Activated effector memory CD4-positive, alpha-beta T cell treated with Interleukin-2 at 50 U/mL for 16 hours (primary cell): ENCODE results near the gene TNIP2.
"Not testable (repeated sequence)": the region's sequence is repeated elsewhere in the genome, so short reads cannot be mapped to it uniquely, and the experiment has no call there.

Experiments
- DNase-seq: peaks from one replicate; pipeline ENCODE4 v3.0.0-alpha.2; 2020

Gene TNIP2

DNA sequence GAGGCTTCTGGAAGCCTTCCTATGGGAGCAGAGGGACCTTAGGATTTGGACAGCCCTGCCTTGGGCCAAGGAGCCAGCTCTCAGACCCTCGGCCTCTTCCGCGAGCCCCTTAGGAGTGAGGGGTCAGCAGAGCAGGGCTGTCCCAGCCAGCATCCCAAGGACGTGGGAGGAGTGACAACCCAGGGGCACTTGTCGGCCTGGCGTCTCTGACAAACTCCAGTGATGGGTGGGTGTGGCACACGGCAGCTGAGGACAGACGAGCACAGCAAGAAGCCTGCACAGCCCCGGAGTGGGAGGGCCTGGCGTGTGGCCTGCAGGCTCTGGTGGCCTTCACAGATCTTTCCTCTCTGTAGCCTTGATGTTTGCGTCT lies 11.6 kb upstream of the TNIP2 start:
- DNase-seq = no peak

DNA sequence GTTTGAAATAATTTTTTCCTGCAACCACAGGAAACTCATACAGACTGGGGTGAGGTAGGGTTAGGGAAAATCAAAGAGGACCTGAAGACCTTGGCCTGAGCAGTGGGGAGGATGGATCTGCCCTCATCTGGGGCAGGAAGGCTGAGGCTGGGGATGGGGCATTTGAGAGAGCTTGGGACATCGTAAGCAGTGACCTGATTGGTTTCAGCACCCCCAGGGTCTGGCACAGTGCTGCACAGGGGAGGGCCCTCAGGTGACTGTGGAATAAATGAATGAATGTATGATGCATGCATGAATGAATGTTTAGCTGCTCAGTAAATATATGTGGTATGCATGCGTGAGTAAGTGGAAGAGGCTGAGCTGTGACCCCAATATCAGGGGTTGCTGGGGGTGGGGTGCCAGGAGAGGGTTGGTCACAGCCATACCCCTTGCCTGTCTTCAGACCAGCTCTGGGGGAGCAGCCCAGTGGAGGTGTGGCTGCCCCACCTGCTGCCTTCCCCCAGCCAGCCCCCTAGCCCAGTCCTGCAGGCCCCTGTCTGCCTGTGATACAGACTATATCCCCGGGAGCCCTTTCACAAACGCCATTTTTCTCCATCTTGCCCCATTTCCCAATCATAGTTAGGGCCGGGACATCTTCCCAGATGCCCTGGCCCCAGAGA lies 11.0 kb upstream of the TNIP2 start:
- DNase-seq = no peak

DNA sequence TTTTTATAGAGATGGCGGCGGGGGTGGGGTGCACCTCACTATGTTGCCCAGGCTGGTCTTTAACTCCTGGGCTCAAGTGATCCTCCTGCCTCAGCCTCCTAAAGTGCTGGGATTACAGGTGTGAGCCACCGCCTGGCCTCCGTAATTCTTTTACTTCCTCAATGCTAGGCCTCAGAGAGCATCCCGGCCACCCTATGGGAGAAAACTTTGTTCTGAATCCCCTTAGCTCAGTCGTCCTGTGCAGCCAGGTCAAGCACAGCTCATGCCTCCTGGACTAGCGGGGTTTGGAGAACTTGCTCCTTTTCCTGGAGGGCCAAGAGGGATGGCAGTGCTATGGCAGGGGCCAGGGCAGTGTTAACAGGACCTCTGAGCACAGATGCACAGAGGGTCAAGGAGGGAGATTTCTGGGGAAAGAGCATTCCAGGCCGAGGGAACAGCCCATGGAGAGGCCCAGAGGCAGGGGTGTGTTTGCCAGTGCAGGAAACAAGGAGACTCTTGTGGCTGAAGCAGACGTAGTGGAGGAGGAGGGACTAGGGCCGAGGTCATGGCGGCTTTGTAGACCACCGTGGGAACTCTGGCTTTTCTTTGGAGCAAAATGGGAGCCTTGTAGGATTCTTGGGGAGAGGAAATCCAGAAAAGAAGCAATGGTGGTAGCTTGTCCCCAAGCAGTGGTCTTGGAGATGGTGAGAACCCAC lies 9.8 kb upstream of the TNIP2 start:
- no peak for DNase-seq

DNA sequence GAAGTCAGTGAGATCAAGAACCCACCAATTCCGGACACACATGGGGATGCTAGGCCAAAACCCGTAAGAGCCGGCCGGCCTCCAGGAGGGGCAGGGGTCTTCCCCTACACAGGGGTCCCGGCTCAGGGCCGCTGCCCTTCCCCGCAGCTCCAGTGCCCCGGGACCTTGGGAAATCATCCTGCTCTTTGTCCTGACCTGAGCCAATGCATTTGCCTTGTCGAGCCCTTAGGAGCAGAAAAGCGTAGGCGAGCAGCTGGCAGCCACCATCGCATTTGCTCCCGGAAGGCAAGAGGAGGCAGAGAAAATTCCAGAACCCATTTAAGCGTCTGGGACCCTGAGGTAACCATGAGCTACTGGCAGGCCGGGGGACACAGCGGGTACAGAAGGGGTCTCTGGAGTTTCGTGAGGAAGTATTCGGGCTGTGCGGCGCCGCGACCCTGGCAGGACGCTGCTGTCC lies 7.4 kb upstream of the TNIP2 start:
- DNase-seq = no peak

DNA sequence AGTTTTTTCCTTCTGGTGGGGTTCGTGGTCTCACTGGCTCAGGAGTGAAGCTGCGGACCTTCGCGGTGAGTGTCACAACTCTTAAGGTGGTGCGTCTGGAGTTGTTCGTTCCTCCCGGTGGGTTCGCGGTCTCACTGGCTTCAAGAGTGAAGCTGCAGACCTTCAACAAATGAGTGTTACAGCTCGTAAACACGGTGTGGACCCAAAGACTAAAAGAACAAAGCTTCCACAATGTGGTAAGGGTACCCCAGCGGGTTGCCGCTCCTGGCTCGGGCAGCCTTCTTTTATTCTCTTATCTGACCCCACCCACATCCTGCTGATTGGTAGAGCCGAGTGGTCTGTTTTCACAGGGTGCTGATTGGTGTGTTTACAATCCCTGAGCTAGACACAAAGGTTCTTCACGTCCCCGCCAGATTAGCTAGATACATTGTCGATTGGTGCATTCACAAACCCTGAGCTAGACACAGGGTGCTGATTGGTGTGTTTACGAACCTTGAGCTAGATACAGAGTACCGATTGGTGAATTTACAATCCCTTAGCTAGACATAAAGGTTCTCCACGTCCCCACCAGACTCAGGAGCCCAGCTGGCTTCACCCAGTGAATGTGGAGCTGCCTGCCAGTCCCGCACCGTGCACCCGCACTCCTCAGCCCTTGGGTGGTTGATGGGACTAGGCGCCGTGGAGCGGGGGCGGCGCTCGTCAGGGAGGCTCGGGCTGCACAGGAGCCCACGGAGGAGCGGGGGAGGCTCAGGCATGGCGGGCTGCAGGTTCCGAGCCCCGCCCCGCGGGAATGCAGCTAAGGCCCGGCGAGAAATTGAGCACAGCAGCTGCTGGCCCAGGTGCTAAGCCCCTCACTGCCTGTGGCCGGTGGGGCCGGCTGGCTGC lies 6.6 kb upstream of the TNIP2 start:
- DNase-seq = not testable (repeated sequence)

DNA sequence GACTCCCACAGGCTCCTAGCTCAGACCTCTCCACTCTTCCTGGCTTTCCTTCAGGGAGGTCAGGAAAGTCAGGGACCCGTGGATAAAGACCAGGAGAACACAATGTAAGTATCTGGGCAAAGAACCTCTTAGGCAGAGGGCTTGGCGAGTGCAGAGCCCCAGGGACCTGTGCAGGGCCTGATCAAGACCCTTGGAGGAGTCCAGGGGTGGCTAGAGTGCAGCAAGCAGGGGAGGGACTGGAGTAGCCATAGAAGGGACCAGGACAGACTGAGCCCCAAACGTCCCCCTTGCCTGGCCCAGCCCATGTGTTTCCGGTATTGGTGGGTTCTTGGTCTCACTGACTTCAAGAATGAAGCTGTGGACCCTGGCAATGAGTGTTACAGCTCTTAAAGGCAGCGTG lies 5.9 kb upstream of the TNIP2 start:
- no peak for DNase-seq

DNA sequence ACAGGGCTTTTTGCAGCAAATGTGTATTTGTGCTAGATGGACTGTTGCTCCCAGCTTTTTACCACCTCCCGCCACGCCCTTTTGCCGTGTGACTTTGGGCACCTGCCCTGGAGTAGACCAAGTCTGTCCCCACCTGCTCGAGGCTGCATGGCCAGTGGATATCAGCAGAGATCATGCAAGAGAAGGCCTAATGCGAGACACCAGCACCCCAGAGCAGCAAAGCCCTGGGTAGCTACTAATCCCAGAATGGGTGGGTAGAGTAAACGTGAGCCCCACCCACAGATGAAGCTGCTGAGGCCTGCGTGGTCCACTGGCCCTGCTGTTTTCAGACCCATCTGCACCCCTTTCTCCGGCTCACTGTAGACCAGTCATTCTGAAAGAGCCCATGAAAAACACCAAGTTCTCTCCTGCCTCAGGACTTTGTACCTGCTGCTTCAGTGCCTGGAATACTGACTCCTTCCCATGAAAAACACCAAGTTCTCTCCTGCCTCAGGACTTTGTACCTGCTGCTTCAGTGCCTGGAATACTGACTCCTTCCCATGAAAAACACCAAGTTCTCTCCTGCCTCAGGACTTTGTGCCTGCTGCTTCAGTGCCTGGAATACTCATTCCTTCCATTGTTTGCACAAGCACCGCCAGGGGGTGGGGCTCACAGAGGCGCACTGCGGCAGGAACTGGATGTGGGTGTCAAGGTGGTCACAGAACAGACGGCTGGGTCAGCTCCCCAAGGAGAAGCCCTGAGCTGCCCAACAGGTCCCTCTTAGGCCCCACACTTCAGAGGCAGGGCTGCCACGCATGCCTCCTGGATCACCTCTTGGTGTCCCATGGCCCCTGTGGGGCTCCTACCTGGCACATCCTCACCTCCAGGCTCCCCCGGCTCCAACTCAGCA lies 5.1 kb upstream of the TNIP2 start:
- no peak for DNase-seq

DNA sequence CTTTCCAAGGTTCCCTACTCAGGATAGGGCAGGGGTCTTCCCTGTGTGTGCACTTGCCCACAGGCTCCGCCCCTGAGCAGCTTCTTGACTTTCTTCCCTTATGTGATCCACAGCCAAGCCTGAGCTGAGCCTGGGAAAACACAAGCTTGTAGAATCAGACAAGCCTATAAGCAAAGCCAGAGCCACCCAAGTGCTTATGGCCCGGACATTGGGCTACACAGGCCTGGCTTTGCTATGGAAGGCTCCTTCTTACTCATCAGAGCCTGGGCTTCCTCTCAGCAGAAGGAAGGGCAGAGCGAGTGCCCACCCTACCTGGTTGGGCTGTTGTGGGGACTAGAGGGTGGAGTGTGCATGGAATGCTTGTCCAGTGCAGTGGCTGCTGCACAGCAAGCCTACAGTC lies 1.3 kb upstream of the TNIP2 start:
- no peak for DNase-seq

DNA sequence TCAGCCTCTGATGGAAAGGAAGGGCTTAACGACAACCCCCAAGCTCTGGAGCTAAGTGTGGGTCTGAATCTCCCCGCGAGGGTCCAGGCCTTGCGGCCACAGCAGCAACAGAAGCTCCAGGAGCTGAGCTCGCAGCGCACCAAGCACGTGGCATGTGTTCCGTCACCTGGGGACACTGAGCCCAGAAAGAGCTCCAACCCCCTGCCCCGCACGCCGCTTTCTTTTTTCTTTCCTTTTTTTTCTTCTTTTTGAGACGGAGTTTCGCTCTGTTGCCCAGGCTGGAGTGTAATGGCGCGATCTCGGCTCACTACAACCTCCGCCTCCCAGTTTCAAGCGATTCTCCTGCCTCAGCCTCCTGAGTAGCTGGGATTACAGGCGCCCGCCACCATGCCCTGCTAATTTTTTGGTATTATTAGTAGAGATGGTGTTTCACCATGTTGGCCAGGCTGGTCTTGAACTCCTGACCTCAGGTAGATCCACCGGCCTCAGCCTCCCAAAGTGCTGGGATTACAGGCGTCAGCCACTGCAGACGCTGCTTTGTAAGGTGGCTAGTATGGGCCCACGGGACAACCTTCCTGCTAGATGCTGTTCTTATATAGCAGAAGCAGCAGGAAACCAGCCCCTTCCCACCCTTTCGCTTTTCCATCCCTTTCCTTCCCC lies 685 bp upstream of the TNIP2 start:
- no peak for DNase-seq

DNA sequence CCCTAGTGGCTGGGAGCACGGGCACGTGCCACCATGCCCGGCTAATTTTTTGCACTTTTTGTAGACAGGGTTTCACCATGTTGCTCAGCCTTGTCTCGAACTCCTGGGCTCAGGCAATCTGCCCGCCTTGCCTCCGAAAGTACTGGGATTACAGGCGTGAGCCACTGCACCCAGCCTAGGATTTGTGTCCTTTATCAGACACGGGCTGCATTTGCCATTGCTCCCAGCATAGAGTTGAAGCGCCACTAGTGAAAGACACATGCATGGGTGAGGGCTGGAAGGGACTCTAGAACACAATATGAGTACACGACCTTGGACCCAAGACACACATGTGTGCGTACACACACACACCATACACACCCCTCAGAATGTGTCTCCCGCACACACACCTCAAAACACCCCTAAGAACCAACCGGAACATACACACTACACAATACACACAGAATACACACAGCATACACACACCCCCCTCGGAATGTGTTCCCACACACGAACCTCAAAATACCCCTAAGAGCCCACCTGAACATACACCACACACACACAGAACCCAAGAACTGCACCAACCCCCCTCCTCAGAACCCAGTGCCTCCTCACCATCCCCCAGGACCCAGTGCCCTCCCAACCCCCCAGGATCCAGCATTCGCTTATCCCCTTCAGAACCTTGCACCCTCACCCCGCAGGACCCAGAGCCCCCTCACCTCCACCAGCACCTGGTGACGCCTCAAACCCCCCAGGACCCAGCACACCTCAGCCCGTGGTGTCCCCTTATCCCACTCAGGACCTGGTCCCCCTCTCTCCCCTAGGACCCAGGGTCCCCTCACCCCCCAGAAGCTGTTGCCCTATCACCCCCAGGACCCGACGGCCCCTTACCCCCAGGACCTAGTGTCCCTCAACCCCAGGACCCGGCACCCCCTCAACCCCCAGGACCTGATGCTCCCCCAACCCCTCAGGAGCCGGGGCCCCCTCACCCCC lies 1.0 kb downstream of the TNIP2 start:
- no peak for DNase-seq

DNA sequence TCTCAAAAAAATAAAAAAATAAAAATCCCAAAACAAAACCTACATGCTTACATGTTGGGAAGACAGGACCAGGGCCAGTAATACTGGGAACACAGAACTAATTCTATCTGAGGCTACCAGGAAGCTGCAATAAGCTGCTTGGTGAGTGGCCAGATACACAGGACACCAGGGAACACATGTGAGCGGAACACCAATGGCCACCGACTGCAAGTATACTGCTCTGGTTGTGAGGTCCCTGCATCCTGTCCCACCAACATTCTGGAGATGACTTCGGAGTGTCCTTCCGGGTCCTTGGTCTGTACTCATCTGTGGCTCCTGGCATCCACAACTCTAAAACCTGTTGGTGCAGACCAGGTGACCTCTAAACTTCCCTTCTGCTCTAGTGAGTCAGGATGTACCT lies 2.7 kb downstream of the TNIP2 start:
- no peak for DNase-seq

DNA sequence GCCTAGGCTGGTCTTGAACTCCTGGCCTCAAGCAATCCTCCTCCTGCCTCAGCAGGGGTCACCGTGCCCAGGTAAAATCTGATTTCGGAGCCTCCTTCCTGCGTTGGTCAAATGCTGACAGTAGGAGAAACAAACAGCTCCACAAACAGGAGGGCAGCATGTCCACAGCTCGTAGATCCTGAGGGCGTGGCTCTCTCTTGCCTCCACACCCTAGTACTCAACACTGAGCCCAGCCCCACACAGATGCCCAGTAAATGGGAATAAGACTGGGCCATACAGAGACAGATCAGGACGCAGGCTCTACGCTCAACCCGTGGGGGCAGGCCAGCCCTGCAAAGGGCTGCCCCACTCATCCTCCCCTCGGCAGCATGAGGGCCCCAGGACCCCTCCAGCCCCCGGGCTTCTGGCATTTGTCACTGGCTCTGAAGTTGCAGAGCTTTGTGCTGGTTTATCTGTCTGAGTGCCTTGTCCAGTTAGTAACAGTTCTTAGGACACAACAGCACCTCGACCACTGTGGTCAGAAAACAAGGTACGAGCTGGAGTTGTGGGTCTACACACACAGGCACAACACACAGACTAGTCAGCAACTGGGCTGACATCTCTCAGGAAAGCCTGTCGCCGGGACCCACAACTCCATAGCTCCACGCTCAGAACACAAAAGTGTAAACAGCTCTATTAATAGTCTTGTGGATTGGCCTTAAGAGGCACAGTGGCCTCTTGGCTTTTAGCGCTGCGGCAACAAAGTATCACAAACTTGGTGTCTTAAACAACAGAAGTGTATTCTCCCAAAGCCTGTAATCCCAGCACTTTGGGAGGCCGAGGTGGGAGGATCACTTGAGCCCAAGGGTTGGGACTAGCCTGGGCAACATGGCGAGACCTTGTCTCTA lies 5.2 kb downstream of the TNIP2 start:
- no peak for DNase-seq

DNA sequence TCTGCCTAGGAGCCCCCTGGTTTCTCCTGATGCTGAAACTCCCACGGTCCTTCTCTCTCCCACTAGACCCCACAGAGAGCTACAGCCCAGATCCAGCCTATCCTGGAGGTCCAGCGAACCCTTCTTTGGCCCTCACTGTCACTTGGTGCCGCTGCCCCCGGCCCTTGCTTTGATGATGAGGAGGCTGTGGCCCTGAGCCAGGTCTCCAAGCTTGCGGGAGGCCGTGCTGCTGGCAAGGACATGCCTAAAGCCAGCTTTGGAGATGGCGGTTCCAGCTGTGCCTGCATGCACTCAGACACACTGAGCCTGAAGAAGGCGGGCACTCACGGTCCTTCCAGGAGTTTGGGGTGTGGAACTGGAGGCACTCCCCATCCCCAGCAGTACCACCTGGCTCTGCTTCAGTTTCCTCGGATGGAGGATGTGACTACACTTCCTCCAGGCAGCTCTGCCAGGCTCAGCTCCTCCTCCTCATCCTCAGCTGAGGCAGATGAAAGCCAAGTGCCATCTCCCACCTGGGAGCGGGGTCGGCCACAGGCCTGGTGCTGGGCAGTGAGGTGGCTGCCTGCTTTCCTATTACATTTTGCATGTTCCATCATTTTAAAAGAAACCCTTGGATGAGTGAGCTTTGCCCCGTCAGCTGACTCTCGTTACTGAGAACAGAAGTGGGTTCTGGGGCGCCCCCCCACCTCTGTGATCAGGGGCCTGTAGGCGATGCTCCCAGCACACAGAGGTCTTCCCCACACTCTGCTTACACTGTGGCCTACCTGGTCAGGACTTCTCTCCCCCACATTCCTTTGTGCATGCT lies 9.0 kb downstream of the TNIP2 start:
- no peak for DNase-seq

DNA sequence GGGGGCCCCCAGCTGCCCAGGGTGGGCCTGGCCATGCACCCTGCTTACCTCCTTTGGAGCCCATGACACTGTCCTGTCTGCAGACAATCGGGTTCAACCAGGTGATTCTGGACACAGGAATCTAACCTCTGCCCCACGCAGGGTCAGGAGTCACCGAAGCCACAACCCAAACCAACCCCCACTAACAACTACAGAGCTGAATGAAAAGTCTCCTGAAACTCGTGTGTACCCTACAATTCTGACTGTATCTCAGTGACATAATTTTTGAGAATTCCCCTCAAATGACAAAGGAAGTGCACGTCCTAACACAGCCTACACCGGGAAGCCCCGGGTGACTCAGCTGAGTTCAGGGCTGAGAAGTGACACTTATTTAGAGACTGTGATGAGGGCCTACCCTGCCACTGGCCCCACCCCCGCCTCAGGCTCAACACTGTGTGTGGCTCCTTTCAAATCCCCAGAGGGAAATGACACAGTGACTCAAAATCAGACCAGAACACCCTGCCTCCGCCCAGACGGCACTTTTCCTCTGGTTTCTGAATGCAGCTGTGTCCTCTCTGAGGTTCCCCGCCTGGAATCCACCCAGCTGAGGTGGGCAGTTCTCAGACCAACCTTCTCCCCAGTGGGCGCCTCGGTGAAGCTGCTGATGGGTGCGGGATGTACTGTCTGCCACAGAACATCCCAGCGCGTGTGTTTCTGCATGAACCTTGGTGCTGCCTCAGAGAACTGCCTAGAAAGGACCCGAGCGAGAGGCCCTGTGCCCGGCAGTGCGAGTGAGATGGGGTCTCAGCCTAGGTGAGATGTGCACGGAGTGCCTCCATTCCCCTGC lies 9.9 kb downstream of the TNIP2 start:
- DNase-seq = peak; percentile 74

DNA sequence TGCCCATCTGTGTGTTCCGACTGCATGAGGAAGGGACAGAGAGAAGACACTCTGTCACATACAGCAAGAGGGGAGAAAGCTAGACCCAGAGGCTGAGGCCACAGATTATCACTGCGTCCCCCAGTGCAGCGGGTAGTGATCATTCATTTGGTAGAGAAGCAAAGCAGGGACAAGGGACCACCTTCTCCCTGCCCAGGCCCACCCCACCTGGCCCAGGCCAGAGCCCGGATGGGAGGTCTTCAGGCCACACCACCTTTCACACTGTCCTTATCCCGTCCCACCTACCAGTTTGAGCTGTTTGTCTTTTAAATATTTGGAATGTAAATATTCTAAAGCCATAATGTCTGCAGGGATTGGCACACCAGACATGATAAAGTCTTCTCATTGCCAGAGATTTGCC lies 10.6 kb downstream of the TNIP2 start:
- DNase-seq = no peak

DNA sequence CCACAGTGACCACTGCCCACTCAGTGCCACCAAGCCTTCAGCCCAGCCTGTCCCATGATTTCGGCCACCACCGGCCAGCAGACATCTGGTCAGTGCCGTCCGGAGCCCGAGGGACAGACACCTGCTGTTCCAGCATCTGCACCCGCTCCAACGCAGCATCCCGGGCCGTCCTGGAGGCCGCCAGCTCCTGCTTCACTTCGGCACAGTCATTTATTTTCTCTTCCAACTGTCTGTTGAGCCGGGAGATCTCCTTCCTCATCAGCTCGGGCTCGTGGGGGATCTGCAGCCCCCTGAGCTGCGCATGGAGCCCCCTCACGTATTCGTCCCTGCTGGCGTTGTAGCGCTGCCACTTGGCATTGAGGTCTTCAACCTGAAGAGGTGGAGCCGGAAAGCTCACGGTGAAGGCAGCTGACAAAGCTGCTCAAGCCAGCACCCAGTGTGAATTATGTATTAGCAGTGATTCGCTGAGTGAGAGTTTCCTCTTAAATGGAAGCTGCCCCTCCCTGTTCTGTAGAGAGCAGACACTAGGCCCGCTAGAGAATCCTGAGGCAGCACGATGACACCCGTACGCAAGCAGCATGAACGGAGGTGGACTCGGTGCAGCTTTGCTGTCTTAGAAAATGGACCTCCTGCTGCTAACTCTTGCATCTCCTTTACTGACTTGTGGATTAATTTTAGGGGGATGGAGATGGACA lies 11.4 kb downstream of the TNIP2 start:
- DNase-seq = no peak
